HG03108 (cell line): ENCODE data around the gene RORC.

Experiments used
- ATAC-seq: cut with Tn5 transposase; IDR thresholded peaks from one replicate; pipeline ENCODE4 v1.9.1; 2021; ENCODE audit warnings: moderate library complexity; ENCODE audit not compliant: unreplicated experiment

Gene RORC

DNA sequence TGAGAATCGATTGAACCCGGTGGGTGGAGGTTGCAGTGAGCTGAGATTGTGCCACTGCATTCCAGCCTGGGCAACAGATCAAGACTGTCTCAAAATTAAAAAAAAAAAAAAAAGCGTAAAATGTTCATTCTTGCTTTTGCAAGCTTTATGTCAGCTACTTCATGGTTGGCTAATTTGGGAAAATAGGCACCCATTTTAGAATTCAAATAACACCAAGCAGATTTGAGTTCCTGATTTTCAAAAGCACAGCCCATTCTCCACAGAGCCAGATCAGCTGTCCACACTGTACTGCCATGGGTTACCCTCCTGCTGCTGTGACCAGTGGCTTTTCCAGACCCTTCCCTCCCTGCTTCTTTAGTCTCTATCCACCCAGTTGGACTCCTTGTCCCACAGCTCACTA, 17.5 kb upstream of the RORC start:
- ATAC-seq = no peak

DNA sequence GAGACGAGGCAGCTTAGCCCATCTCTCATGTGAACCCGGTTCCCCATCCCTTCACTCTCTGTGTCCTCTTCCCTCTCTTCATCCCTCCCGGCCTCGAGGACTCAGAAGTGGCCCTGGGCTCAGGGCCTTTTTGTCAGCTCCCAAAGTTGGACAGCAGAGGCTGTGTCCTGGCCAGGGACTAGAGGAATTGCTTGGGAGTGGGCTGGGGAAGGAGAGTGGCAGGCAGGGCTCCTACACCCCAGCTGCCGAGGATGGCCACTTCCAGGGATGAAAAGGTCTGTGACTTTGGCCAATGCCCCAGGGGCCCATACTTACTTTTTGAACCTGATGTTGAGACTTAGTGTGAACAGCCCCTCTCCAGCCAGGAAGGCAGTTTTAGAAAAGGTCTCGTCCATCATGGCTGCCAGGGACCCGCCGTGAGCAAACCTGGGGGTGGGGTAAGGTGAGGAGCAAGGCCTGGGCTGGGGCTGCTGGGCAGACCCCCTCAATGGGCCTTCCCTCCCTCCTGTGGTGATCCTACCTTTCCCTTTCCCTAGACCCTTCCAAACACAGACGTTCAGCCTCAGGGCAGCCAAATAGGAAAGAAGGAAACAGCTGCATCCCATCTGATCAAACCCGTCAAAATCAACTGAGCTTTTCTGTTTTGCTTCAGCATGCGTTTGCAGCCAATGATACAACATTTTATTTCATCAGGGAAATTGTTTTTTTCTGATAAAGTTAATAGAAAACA, 16.4 kb upstream of the RORC start:
- no peak for ATAC-seq

DNA sequence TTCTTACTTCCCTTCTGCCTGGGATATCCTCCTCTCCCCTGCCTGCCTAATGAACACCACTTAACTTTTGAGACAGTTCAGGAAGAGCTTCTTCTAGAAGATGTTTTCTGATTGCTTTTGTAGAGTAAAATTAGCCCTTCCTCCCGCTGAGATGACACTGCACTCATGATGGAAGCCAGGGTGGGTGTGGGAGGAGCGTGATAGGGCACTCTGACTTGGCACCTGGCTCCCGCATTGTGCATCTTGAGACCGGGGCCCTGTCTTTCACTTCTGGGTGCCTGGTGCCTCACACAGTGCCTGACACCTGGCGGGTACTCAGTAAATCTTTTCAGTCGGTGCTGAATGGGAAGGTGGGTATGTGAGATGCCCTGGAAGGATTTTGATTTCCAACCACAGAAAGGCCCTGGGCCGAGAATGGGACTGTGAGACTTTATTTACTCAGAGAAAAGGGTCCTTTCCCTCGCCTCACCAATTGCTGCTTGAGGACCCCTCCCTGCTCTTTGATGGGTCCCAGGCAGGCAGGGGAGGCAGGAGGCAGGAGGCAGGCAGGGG, 15.2 kb upstream of the RORC start:
- no peak for ATAC-seq

- ATAC-seq = no peak
These were observed 14.5 kb upstream of the RORC start for GRCh38 chr1:151846062-151846568.

DNA sequence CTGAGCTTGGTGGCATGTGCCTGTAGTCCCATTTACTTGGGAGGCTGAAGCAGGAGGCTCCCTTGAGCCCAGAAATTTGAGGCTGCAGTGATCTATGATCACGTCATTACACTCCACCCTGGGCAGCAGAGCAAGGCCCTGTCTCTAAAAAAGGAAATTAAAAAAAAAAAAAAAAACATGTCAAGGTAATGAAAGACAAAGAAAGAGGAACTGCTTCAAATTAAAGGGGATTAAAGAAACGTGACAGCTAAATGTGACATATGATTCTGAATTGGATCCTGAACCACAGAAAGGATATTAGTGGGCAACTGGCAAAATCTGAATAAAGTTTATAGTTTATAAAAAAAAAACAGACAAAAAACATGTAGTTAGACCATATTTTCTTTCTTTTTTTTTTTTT, 11.8 kb upstream of the RORC start:
- ATAC-seq = no peak

- no peak for ATAC-seq
These were observed 9.5 kb upstream of the RORC start for GRCh38 chr1:151841141-151841540.

- no peak for ATAC-seq
These were observed 8.8 kb upstream of the RORC start for GRCh38 chr1:151840421-151840820.

- no peak for ATAC-seq
These were observed 8.1 kb upstream of the RORC start, which contains the start of gene C2CD4D for GRCh38 chr1:151839457-151840403. Gene C2CD4D, minus strand, starts transcription at chr1:151839820. Its CDS starts 831 bp downstream, at chr1:151838989.

DNA sequence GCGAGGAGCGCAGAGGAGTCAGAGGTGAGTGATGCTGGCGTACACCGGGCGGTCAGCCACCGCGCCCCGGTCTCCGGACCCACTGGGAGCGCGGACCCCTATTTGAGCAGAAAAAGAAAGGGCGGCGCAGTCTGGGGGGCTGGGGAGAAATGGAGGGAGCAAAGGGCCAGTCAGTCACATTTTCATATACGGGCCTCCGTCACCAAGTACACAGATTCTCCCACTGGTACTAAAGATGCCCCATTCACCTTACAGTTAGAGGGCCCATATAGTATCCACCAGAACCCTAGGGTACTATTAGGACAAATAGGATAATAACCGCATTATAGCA, 7.4 kb upstream of the RORC start:
- no peak for ATAC-seq

- no peak for ATAC-seq
These were observed 6.8 kb upstream of the RORC start for GRCh38 chr1:151838222-151839081.

DNA sequence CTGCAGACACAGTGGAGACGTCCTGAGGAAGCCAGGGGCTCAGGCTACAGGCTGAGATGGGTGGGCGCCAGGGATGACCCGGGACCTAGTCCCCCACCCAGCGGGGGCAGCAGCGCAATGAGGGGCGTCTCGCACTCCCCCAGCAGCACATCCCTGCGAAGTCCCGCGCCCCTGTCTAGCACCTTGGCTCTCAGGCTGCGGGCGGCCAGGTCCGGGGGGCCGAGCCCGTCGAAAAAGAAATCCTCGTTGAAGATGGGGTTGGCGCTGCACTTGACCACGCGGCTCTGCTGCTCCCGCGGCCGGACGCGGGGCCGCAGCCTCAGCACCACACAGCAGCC, 6.3 kb upstream of the RORC start:
- ATAC-seq = no peak

DNA sequence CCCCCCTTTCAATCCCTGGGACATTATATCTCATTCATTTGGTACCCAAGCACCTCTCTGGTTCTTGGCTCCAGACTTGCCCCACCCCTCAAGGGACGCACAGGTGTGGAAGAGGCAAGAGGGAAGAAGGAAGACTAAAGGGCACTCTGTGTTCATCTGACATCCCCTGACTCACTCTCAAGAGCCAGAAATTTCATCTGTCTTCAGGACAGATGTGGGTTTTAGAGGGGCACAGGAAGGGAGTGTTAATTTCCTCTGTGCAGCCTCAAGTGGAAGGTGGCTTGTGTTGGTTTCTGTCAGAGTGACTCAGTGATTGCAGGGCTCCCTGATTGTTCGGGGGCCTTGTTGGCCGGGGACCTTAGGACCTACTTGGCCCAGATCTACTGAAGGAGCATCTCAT, 5.6 kb upstream of the RORC start:
- ATAC-seq = no peak

DNA sequence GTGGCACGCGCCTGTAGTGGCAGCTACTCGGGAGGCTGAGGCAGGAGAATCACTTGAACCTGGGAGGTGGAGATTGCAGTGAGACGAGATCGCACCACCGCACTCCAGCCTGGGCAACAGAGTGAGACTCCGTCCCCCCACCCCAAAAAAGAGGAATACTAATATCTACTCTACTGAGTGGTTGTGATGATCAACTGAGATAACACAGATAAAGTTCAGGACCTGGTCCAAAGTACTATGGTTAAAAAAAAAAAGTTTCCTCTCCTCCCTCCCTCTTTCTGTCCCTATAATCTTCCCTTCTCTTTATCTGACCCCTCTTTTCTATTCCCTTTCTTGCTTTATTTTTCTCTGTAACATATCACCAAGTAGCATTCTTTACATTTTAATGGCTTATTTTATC, 4.0 kb upstream of the RORC start:
- ATAC-seq = no peak

GRCh38 chr1:151834239-151834638, 2.6 kb upstream of the RORC start:
- no peak for ATAC-seq

GRCh38 chr1:151833172-151833900, 1.7 kb upstream of the RORC start:
- ATAC-seq = no peak

DNA sequence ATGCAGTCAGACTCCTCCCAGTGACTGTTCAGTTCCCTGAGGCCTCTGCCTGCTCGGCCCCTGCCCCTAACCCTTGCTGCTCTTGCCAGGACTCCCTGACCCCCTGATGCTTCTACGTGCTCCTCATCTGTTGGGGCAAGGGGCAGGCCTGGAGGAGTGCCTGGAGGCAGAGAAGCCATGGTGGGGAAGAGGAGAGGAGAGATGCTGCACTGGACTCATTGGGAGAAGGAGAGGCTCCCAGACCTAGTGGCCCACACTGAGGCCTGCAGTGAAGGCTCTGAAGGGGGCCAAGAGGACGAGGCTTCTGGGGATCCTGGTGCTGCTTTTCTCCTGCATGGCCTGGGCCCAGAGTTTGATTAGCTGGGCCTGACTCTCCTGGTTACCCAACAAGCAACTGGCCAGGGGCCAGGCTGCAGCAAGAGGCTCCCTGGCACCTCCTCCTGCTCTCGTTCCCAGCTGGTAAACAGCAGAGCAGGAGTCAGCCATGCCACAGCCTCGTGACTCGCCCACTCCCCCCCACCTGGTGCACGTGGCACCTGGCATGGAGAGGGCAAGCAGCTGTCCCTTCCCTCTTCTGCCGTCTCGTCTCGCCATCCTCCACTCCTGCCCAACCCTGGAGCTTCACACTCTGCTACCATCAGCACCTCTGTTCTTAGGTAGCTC, 847 bp upstream of the RORC start:
- ATAC-seq = no peak

DNA sequence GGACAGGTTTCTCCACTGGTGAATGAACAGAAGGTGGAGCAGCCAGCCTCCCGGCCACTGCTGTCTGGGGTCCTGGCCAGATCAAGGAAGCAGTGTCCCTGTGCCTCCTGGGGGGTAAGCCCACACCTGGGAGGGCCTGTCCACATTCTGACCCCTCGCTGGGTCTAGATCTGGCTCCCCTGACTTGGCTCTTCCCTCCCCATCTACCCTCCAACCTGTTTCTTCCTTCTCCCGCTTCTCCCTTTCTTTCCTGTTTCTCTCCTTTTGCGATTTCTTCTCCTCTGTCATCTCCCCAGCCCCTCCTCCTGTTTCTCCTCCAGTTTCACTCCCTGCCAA, 378 bp downstream of the RORC start:
- no peak for ATAC-seq

- no peak for ATAC-seq
These were observed 1.5 kb downstream of the RORC start for GRCh38 chr1:151830055-151830454.

- no peak for ATAC-seq
These were observed 2.1 kb downstream of the RORC start for GRCh38 chr1:151829352-151830046.
